ENCODE results near the gene ZNF804B.

The ZNF804B gene

GRCh38 chr7:88842201-88842600 is 82.7 kb downstream of the ZNF804B start:
- DNase-seq: no peak

GRCh38 chr7:88845091-88845490 is 85.6 kb downstream of the ZNF804B start:
- no peak for DNase-seq

DNA sequence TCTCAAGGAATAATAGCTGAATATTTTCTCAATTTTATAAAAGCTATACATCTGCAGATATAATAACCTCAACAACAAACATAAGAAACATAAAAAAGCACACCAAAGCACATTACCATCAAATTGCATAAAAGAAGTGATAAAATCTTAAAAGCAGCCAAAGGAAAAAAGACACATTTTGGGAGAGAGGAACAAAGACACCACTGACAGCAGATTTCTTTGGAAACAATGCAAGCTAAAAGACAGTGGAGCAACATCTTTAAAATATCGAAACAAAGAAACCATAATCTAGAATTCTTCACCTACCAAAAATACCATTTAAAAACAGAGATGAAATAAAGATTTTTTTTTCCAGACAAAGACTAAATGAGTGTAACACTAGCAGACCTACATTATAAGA is 91.7 kb downstream of the ZNF804B start:
- DNase-seq: no peak

DNA sequence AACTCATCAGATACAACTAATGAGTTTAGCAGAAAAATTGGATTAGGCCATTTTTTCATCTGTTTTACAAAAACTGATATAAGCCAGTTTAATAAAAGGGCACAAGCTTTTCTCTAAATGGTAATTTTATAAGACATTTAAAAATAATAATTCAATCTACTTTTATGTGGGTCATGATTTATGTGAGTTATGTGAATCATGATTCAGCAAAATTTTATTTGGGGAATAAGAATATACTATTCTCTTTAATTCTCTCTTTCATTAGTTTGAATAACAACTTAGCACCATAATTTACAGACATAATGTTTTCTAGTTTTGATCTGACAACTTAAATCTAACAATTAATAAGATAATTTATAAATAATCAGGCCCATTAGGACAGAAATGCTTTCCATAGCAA is 99.8 kb downstream of the ZNF804B start:
- no peak for DNase-seq

- DNase-seq: no peak
These were observed 106.9 kb downstream of the ZNF804B start for GRCh38 chr7:88866265-88866863.

GRCh38 chr7:88867158-88867557 is 107.7 kb downstream of the ZNF804B start:
- DNase-seq: no peak

DNA sequence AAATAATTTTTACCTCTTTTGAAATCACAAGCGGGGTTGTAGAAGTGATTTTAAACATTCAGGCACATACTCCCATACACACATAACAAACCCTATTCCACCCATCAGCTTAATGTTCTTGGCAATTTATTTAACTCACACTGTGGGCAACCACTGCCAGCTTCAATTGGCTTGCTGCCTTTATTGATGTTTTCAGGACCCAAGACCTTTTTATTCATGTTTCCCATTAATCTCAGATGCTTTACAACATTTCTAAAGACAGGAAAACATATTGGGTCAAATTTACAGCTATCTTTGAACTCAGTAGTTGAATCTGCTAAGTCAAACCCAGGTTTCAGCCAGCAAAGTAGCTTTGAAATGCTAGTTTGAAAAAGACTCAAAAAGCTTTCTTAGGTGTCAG is 109.0 kb downstream of the ZNF804B start:
- no peak for DNase-seq

GRCh38 chr7:88881136-88881535 is 121.6 kb downstream of the ZNF804B start:
- no peak for DNase-seq

DNA sequence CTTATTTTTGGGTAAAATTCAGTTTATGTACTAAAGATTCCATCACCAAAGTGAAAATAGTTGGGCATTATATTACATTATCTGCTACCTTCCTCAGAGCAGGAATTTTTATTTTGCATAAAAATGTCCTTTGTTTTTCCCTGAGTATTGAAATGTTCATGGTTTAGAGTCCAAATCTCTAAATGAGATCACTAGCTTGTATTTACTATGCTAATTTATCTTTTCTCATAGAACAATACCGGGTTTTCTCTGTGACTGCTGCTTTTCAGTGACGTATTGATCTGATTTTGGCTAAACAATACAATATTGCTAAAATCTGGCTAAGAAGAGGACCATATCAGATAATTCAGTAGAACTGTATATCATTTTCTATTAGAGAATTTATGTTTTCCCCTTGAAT is 125.6 kb downstream of the ZNF804B start:
- DNase-seq: no peak

DNA sequence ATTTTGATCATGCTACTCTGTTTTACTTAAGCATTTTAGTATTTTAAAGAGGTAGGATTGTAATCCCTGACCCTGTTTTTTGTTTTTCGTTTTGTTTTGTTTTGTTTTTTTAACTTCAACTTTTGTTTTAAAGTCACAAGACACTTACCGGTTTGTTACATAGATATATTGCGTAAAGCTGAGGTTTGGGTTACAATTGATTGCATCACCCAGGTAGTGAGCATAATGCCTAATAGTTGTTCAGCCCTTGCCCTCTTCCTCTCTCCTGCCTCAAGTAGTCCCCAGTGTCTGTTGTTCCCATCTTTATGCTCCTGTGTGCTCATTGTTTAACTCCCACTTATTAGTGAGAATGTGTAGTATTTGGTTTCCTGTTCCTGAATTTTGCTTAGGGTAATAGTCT is 129.2 kb downstream of the ZNF804B start:
- no peak for DNase-seq

GRCh38 chr7:88910516-88910915 is 151.0 kb downstream of the ZNF804B start:
- DNase-seq: no peak

GRCh38 chr7:88912852-88913251 is 153.4 kb downstream of the ZNF804B start:
- no peak for DNase-seq

DNA sequence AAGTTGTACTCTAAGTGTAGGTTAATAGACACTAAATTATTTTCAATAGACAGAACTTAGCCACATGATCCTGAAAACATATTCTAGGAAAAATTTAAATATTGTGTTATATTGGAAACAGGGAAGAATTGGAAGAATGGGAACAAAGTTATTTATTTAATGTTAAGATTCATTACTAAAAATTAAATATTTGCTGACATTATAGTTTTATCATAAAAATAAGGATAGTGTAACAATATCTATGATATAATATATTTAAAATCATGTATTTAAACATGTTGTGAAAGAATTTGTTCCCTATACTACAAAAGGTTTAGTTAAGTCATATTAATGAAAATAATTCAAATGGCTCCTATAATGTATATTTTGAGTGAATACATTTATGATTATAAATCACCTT is 156.1 kb downstream of the ZNF804B start:
- no peak for DNase-seq

DNA sequence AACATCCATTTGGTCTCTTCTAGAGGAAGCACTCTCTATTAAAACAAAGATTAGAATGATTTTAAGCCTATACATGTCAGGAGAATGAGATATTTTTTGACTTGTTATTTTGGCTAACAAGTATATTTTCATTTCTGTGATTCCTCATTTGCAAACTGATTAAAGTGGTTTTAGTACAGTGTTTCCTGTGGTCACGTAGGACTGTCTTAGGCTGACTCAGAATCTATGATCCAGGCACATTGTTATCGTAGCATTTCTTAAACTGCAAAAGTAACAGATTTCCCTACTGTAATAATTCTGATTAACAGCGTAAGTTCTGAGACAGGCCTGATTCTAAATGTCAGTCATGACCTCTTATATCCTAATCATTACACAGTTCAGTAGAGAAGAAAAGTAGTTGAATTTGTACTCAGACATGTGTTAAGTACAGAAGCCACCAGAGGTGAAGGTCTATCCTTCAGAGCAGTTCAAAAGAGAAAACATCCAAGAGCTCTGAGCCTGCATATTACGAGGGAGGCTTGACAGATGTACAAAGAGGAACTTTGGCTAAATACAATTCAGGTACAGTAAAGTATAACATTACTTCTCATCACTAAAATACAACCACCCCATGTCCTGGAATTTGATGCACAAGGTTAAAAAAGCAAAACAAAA is 160.1 kb downstream of the ZNF804B start:
- DNase-seq: no peak

- no peak for DNase-seq
These were observed 163.4 kb downstream of the ZNF804B start for GRCh38 chr7:88922944-88923343.

DNA sequence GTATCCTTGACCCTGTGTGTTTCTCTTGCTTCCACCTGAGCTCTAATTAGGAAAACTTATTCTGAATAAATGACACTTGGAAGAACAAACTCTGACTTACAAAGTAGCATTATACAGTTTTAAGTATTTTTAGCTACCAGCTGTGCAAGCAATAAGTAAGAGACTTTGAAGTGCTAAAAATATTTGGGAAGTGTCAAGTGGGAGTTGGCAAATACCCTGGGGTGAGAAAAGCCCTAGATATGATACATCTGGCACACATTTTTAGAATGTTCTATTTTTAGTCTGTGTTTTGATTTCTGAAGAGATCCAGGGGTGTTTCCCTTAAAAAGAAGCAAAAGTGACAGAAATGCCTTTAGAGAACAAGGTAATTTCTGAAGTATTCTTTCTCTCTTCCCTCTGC is 168.8 kb downstream of the ZNF804B start:
- DNase-seq: no peak

DNA sequence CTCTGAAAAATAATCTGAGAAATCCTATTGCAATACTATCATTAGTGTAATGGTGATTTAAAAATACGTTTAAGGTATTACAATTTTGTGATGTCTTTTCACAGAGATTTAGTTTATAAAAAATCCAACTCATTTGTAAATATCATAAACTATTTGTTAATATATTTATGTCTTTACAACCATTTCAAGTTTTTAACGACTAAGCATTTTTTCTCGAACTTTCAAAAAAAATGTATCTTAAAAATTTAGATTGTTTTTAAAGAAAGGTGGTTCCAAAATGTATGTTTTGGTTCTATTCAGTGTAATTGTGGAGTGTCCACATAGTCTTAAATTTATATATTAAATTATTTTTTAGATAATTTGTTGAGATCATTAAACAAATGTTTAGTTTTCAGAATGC is 170.2 kb downstream of the ZNF804B start:
- DNase-seq: no peak

DNA sequence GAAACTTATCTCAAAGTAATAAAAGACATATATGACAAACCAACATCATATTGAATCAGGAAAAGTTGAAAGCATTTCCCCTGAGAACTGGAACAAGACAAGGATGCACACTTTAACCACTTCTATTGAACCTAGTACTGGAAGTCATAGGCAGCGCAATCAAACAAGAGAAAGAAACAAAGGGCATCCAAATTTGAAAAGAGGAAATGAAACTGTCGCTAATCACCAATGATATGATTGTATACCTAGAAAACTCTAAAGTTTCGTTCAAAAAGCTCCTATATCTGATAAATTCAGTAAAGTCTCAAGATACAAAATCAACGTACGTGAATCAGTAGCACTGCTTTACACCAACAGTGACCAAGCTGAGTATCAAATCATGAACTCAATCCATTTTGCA is 173.8 kb downstream of the ZNF804B start:
- no peak for DNase-seq

- DNase-seq: no peak
These were observed 183.5 kb downstream of the ZNF804B start for GRCh38 chr7:88942815-88943501.

DNA sequence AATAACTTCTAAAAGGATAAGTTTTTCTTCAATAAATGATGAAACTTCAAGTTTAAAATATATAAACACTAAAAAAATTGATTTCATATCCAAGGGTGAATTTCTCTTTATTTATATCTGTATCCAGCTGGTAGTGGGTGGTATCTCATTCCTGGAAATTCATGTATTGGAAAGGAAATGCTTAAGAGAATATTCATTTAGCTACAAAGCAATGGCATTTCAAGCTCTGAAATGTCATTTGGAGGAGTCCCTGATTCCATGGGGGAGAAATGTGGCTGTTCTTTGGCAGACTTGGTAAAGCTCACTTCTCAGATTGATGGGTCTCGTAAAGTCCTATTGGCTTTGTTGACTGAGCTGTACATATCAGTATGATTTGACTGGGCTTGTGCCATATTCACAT is 192.3 kb downstream of the ZNF804B start:
- DNase-seq: no peak

DNA sequence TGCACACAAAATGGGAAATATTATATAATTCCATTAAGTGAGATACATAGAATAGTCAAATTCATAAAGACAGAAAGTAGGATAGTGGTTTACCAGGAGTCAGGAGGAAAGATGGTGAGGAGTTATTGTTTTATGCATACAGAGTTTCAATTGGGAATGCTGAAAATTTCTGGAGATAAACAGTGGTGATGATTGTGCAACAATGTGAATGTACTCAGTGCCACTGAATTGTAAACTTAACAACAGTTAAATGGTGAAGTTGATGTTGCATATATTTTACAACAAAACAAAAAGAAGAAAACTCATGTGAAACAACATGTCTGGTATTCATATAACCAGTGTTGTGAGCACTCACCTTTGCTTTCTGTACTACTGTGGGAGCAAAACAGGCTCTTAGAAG is 204.9 kb downstream of the ZNF804B start:
- no peak for DNase-seq

DNA sequence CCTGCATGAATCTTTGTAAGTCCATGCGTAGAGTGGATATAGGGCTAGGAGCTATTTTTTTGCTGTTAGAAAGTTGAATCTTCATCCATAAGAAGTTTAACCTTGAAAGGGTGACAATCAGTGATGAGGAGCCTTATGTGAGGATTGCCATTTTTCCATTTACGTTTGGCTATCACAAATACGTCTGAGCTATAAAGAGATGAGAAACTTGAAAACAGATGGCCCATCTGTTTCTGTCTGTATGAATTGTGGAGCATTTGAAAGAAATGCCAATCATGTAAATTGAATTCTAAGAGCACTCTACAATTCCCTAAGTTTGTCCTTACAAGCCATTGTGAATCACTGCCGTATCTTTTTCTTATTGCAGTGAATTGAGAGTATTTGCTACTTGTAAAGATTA is 205.9 kb downstream of the ZNF804B start:
- DNase-seq: no peak

GRCh38 chr7:88967432-88967831 is 207.9 kb downstream of the ZNF804B start:
- no peak for DNase-seq

GRCh38 chr7:88969167-88969566 is 209.7 kb downstream of the ZNF804B start:
- DNase-seq: no peak

- DNase-seq: no peak
These were observed 225.8 kb downstream of the ZNF804B start for GRCh38 chr7:88985295-88985694.
